Brain microvascular endothelial cell (primary cell): Measurements from ENCODE around the gene SMAP2.

Experiments used
- DNase-seq: peaks from one replicate; pipeline ENCODE4 v3.0.0-alpha.2; 2020
- H3K27ac ChIP-seq: fragments of 250-450 bp; sonication (Bioruptor Pico); 2 replicates; pipeline ENCODE4 v1.5.1; 2020; ENCODE audit warnings: mild to moderate bottlenecking, moderate library complexity
- H3K27me3 ChIP-seq: fragments of 250-450 bp; sonication (Bioruptor Pico); replicated peaks from 2 replicates; pipeline ENCODE4 v1.5.1; 2020; ENCODE audit warnings: mild to moderate bottlenecking
- H3K36me3 ChIP-seq: fragments of 250-450 bp; sonication (Bioruptor Pico); replicated peaks from 2 replicates; pipeline ENCODE4 v1.5.1; 2020; ENCODE audit warnings: mild to moderate bottlenecking
- H3K4me3 ChIP-seq: 2 replicates; pipeline ENCODE4 v1.5.1; 2011; ENCODE audit warnings: low read depth, mild to moderate bottlenecking, control low read depth, low read length, moderate library complexity
- in situ Hi-C: cut with HindIII; loops from 2 replicates; pipeline ENCODE4 v1.10.0; 2017; ENCODE audit warnings: low sequenced_read_pairs, low pct_ligation_motif_present
- TF ChIP-seq, protein P1 (sequence below): IDR thresholded peaks from 2 replicates; pipeline ENCODE4 v1.5.1; 2011; ENCODE audit warnings: low read depth, mild to moderate bottlenecking, moderate library complexity, low read length, control low read depth, inconsistent platforms; ENCODE audit errors: missing control alignments

Gene SMAP2

DNA sequence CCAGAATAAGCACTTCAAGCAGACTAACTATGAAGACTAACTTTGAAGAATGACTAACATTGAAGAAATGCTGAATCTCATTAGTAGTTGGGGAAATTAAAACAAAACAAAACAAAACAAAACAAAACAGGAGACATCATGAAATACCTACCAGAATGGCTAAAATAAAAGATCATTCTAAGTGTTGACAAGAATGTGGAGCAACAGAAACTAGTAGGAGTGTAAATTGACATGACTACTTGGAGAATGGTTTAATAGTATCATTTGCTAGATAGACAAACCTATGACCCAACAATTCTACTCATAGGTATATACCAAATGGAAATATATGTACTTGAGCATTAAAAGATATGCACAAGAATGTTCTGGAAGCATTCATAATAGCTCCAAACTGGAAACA lies 57.9 kb downstream of the SMAP2 start:
- TF ChIP-seq, protein P1, sequence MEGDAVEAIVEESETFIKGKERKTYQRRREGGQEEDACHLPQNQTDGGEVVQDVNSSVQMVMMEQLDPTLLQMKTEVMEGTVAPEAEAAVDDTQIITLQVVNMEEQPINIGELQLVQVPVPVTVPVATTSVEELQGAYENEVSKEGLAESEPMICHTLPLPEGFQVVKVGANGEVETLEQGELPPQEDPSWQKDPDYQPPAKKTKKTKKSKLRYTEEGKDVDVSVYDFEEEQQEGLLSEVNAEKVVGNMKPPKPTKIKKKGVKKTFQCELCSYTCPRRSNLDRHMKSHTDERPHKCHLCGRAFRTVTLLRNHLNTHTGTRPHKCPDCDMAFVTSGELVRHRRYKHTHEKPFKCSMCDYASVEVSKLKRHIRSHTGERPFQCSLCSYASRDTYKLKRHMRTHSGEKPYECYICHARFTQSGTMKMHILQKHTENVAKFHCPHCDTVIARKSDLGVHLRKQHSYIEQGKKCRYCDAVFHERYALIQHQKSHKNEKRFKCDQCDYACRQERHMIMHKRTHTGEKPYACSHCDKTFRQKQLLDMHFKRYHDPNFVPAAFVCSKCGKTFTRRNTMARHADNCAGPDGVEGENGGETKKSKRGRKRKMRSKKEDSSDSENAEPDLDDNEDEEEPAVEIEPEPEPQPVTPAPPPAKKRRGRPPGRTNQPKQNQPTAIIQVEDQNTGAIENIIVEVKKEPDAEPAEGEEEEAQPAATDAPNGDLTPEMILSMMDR: no peak
- no peak overlapping the region for H3K27ac ChIP-seq
- in situ Hi-C loops: no loop called here

DNA sequence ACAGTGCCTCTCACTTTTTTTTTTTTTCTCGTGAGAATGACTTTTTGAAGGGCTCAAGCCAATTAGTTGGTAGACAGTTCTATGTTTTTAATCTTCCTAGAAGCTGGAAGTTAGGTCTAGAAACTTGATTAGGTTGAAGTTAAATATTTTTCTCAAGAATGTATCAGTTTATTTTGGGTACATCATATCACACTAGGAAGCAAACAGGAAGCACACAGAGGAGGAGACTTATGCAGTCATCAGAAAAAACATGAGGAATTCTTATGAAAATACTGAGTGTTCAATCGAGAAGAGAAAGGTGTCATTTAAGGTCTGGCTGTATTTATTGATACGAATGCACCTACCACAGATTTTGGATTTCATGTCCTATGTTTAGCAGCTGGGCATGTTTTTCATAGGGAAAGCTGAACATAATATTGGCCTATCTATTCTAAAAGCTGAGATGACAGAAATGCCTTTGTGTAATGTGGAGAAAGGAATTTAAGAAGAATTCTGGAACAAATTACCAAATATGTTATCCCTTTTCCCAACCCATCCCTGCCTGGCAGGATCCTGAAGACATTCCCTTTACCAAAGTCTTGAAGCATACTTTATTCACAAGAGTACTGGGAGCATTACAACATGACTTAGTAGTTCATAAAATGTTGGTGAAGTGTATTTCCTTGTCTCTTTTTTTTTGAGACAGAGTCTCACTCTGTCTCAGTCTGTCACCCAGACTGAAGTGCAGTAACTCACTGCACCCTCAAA lies 59.3 kb downstream of the SMAP2 start:
- no peaks in the 10 kb centered on the region for H3K27me3 ChIP-seq
- no peaks in the 10 kb centered on the region for H3K36me3 ChIP-seq
- in situ Hi-C loops: no loop called here
- no peak overlapping the region for H3K4me3 ChIP-seq
- TF ChIP-seq, protein P1: no peak
- no peak for DNase-seq
- no peak overlapping the region for H3K27ac ChIP-seq

More for the DNA sequence above, 57.9 kb downstream of the SMAP2 start:
- Histone ChIP-seq H3K36me3 (no peaks in the 10 kb centered on the region), H3K27me3 (no peaks in the 10 kb centered on the region), H3K4me3 (no peak overlapping the region)
- no peak for DNase-seq

DNA sequence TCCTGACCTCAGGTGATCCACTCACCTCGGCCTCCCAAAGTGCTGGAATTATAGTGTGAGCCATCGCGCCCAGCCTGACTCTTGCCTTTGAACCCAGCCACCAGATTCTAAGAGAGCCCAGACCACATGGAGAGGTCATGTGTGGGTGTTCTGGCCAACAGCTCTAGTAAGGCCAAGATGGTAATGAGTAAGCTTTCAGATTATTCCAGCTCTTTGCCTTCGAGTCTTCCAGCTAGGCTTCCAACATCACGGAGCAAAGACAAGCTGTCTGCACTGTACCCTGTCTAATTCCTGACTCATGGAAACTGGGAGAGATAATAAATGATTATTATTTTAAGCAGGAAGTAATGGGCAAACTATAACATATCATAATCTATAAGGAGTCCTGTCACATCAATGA lies 61.9 kb downstream of the SMAP2 start:
- Histone ChIP-seq H3K27me3 (no peaks in the 10 kb centered on the region), H3K27ac (no peak overlapping the region), H3K4me3 (no peak overlapping the region), H3K36me3 (no peaks in the 10 kb centered on the region)
- in situ Hi-C loops: no loop called here
- DNase-seq: peak; percentile 11
- TF ChIP-seq, protein P1: no peak

DNA sequence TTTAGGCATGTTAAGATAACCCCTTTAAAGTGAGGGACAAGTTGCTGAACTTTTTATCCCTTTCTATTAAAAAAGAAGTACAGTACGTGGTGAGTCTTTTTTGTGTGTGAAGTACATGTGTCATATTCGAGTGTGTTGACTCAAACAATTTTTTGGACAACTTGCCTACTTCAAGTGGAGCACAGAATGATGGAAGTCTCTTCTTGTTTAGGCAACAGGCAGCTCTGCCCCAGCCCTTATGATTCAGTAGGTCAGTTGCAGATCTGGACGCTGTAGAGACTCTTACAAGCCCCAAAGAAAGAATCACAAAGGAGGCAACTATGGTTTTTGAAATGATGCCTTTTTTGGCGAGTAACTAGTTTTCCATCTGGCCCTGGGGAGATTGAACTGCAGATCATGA lies 62.3 kb downstream of the SMAP2 start:
- Histone ChIP-seq H3K27me3 (no peaks in the 10 kb centered on the region), H3K27ac (no peak overlapping the region), H3K4me3 (no peak overlapping the region), H3K36me3 (no peaks in the 10 kb centered on the region)
- in situ Hi-C loops: no loop called here
- no peak for DNase-seq
- TF ChIP-seq, protein P1: no peak

DNA sequence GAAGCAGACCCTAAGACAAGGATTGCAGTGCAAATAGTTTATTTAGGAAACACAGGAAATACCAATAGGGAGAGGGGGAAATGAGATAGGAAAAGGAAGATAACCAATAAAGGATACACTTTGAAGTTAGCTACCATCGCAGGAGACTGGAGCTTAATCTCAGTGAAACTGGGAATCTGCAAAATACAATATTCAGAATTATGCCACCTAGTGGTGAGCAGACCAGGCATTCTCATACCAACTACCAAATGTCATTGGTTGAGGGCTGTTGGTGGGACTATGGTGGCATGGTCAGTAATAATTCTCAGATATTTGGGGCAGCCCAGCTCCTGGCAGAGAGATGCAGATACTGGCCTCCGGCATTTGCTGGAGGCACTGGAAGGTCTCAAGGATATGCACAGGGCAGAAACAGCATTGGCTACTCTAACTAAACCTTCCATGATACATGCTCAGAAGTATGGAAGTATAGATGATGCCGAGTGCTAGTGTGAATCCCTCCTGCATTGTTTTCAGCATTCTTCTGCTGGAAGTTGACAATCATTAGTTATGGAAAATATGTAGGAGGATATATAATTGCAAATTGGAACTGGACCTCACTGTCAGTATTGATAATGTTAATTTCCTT lies 65.0 kb downstream of the SMAP2 start:
- Histone ChIP-seq H3K36me3 (no peaks in the 10 kb centered on the region), H3K4me3 (no peak overlapping the region), H3K27ac (no peak overlapping the region), H3K27me3 (no peaks in the 10 kb centered on the region)
- DNase-seq: peak; percentile 29
- in situ Hi-C loops: no loop called here
- TF ChIP-seq, protein P1: peak; percentile 76
